ENCODE data around the gene GLYATL3.

The GLYATL3 gene

GRCh38 chr6:49548613-49549304, 49.0 kb downstream of the GLYATL3 start:
- 0 out of 2 replicates have a peak overlapping the region, but pooled peaks have one; percentile 19 for H3K4me3 ChIP-seq (ENCODE audit: low read depth, low read length)
- no peak overlapping the region for H3K9ac ChIP-seq (ENCODE audit: low read depth, low read length)
- H3K36me3 ChIP-seq (ENCODE audit: control insufficient read depth, insufficient read depth, low read length) = peaks cover 6% of the 10 kb centered on the region; the same call in 1 of the 2 replicates
- peak overlapping the region; percentile 94 for H3K27ac ChIP-seq (ENCODE audit: low read depth, low read length)
- H3K9me3 ChIP-seq (ENCODE audit: control insufficient read depth, insufficient read depth, low read length) = no peaks in the 10 kb centered on the region
- peaks cover 31% of the 10 kb centered on the region for H3K4me1 ChIP-seq (ENCODE audit: control insufficient read depth, insufficient read depth, low read length)
- peaks cover 34% of the 10 kb centered on the region for H3K27me3 ChIP-seq (ENCODE audit: control insufficient read depth, insufficient read depth, low read length)

DNA sequence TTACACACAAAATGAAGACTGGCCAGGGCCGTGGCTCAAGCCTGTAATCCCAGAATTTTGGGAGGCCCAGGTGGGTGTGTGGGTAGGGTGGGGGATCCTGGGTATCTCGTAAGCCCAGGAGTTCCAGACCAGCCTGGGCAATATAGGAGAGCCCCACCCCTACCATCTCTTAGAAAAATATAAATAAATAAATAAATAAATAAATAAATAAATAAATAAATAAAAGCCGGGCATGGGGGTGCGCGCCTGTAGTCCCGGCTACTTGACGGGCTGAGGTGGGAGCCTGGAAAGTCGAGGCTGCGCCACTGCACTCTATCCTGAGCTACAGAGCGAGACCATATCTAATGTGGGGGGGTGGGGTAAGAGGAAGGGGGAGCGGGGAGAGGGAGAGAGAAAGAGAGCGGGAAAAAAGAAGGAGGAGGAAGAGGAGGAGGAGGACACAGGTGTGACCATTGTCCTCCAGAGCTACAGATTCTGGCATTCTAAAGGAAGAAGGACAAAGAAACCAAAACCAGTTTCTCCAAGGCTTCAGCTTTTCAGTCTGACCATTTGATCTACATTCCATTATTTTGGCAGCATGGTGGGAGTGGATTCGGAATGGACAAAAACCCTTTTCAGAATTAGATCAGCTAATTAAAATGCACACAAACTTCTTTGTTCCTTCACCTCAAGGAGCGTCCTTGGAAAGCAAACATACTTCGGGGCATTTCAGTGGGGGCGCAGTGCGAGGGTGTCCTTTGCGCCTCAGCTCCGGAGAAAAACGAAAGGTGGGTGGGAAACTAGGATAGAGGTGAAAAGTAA, 50.2 kb downstream of the GLYATL3 start:
- Histone ChIP-seq H3K9ac (ENCODE audit: low read depth, low read length) (peak overlapping the region; percentile 80), H3K27me3 (ENCODE audit: control insufficient read depth, insufficient read depth, low read length) (peaks cover 45% of the 10 kb centered on the region), H3K4me3 (ENCODE audit: low read depth, low read length) (peak overlapping the region; percentile 77)

GRCh38 chr6:49550492-49551077, 50.9 kb downstream of the GLYATL3 start, which contains the start of gene C6orf141:
TSS of gene C6orf141 (plus strand) at chr6:49550668. CDS start at chr6:49550793, 125 bp downstream.
- peaks cover 51% of the 10 kb centered on the region for H3K27me3 ChIP-seq (ENCODE audit: control insufficient read depth, insufficient read depth, low read length)
- no peaks in the 10 kb centered on the region for H3K9me3 ChIP-seq (ENCODE audit: control insufficient read depth, insufficient read depth, low read length)
- peak within 1 kb of the TSS; percentile 77 for H3K4me3 ChIP-seq (ENCODE audit: low read depth, low read length)
- H3K36me3 ChIP-seq (ENCODE audit: control insufficient read depth, insufficient read depth, low read length) = peaks cover 13% of the 10 kb centered on the region; the same call in 1 of the 2 replicates
- H3K27ac ChIP-seq (ENCODE audit: low read depth, low read length) = peak within 1 kb of the TSS; percentile 94
- peak within 1 kb of the TSS; percentile 80 for H3K9ac ChIP-seq (ENCODE audit: low read depth, low read length)
- H3K4me1 ChIP-seq (ENCODE audit: control insufficient read depth, insufficient read depth, low read length) = peaks cover 36% of the 10 kb centered on the region

More for the DNA sequence above, 50.2 kb downstream of the GLYATL3 start:
- Histone ChIP-seq H3K27ac (ENCODE audit: low read depth, low read length) (peak overlapping the region; percentile 94), H3K36me3 (ENCODE audit: control insufficient read depth, insufficient read depth, low read length) (peaks cover 10% of the 10 kb centered on the region; the same call in 1 of the 2 replicates), H3K4me1 (ENCODE audit: control insufficient read depth, insufficient read depth, low read length) (peaks cover 36% of the 10 kb centered on the region), H3K9me3 (ENCODE audit: control insufficient read depth, insufficient read depth, low read length) (no peaks in the 10 kb centered on the region)

DNA sequence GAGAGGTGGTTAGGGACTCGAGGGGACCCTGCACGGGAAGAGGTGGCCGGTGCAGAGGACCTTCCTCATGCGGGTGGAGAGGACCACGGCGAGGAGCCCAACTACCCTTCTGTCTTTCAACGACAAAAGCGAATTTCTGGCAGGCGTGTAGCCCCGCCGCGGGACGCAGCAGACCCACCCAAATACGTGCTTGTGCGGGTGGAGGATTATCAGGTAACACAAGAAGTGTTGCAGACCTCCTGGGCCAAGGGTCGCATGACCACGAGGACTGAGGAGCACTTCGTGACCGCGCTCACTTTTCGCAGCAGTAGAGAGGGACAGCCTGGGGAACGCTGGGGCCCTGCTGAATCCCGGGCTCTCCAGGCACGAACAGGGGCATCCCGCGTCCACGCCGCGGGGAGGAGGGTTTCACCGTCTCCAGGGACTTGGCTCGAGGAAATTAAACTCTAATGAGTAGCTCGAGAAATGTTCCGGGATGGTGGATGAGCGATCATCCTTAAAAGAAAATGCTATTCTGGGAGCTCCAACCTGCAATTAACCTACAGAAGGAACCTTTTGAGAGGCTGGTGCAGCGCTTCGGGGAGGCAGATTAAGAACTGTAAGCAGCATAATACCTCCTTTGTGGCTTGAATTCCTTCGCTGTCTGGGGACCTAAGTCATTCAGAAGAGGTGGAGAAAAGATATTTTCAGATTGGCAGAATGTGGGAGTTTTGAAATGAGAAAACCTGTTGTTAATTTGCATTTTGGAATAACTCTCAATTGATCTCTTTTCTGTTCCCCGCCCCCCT, 51.5 kb downstream of the GLYATL3 start:
- Histone ChIP-seq H3K36me3 (ENCODE audit: control insufficient read depth, insufficient read depth, low read length) (peaks cover 20% of the 10 kb centered on the region; the same call in 1 of the 2 replicates), H3K9ac (ENCODE audit: low read depth, low read length) (peak overlapping the region; percentile 80), H3K27me3 (ENCODE audit: control insufficient read depth, insufficient read depth, low read length) (peaks cover 58% of the 10 kb centered on the region), H3K4me1 (ENCODE audit: control insufficient read depth, insufficient read depth, low read length) (peaks cover 40% of the 10 kb centered on the region), H3K4me3 (ENCODE audit: low read depth, low read length) (peak overlapping the region; percentile 77), H3K9me3 (ENCODE audit: control insufficient read depth, insufficient read depth, low read length) (no peaks in the 10 kb centered on the region), H3K27ac (ENCODE audit: low read depth, low read length) (peak overlapping the region; percentile 94)

DNA sequence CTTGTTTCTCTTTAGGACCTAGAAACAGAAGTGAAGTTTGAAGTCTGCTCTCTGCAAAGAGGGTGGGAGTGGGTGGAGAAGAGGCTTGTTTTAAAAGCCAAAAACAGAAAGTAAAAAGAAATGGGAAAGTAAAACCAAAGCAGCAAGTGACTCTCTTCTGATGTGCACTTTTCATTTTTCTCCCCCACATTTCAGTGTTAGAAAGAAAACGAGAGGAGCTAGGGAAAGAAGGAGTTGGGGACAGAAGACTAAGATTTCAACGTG, 52.1 kb downstream of the GLYATL3 start:
- H3K9ac ChIP-seq (ENCODE audit: low read depth, low read length) = no peak overlapping the region
- H3K27me3 ChIP-seq (ENCODE audit: control insufficient read depth, insufficient read depth, low read length) = peaks cover 63% of the 10 kb centered on the region
- H3K4me3 ChIP-seq (ENCODE audit: low read depth, low read length) = peak overlapping the region; percentile 77
- peak overlapping the region; percentile 94 for H3K27ac ChIP-seq (ENCODE audit: low read depth, low read length)
- H3K9me3 ChIP-seq (ENCODE audit: control insufficient read depth, insufficient read depth, low read length) = no peaks in the 10 kb centered on the region
- H3K4me1 ChIP-seq (ENCODE audit: control insufficient read depth, insufficient read depth, low read length) = peaks cover 40% of the 10 kb centered on the region
- H3K36me3 ChIP-seq (ENCODE audit: control insufficient read depth, insufficient read depth, low read length) = peaks cover 20% of the 10 kb centered on the region; the same call in 1 of the 2 replicates

DNA sequence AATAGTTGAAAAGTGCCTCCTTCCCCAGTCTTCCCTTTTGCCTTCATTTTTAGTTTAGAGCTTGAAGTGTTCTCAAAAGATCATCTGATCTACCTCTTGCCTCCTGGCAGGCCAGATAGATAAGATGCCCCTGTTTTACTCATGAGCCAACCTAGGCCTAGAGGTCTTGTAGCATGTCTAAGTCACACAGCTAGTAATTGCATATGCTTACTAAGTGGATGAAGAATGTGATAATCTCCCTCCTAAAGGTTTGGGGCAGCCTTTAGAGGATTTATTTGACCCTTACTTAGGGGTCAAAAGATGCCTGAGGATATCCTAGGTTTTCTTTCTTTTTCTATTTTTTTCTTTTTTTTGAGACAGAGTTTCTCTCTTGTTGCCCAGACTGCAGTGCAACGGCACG, 52.9 kb downstream of the GLYATL3 start:
- H3K9me3 ChIP-seq (ENCODE audit: control insufficient read depth, insufficient read depth, low read length) = no peaks in the 10 kb centered on the region
- H3K9ac ChIP-seq (ENCODE audit: low read depth, low read length) = no peak overlapping the region; the same call in 1 of the 2 replicates
- H3K27ac ChIP-seq (ENCODE audit: low read depth, low read length) = peak overlapping the region; percentile 94
- H3K4me1 ChIP-seq (ENCODE audit: control insufficient read depth, insufficient read depth, low read length) = peaks cover 40% of the 10 kb centered on the region
- H3K27me3 ChIP-seq (ENCODE audit: control insufficient read depth, insufficient read depth, low read length) = peaks cover 71% of the 10 kb centered on the region
- H3K4me3 ChIP-seq (ENCODE audit: low read depth, low read length) = peak overlapping the region; percentile 77
- peaks cover 20% of the 10 kb centered on the region; the same call in 1 of the 2 replicates for H3K36me3 ChIP-seq (ENCODE audit: control insufficient read depth, insufficient read depth, low read length)

DNA sequence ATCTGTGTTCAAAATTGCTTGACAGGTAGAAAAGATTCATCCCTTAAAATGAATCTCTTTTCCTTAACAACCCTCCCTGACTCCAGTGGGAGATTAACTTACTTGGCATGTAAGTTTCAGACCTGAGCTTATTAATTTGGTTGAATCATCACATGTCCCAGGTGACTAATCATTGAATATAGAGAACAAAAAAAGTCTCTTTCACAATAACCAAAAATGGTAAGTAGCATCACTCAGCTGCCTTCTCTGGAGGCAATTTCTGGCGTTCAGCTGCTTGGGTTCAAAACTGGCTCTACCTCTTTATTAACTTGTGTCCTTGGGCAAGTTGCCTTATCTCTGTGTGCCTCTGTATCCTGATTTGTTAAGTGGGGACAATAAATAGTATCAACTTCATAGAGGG, 53.7 kb downstream of the GLYATL3 start:
- no peak overlapping the region for H3K9ac ChIP-seq (ENCODE audit: low read depth, low read length)
- peak overlapping the region; percentile 77; the same call in 1 of the 2 replicates for H3K4me3 ChIP-seq (ENCODE audit: low read depth, low read length)
- H3K4me1 ChIP-seq (ENCODE audit: control insufficient read depth, insufficient read depth, low read length) = peaks cover 40% of the 10 kb centered on the region
- H3K9me3 ChIP-seq (ENCODE audit: control insufficient read depth, insufficient read depth, low read length) = no peaks in the 10 kb centered on the region
- no peak overlapping the region for H3K27ac ChIP-seq (ENCODE audit: low read depth, low read length)
- peaks cover 79% of the 10 kb centered on the region for H3K27me3 ChIP-seq (ENCODE audit: control insufficient read depth, insufficient read depth, low read length)
- H3K36me3 ChIP-seq (ENCODE audit: control insufficient read depth, insufficient read depth, low read length) = peaks cover 20% of the 10 kb centered on the region; the same call in 1 of the 2 replicates

GRCh38 chr6:49555951-49556350, 56.2 kb downstream of the GLYATL3 start:
- peaks cover 24% of the 10 kb centered on the region; the same call in 1 of the 2 replicates for H3K36me3 ChIP-seq (ENCODE audit: control insufficient read depth, insufficient read depth, low read length)
- peaks cover 96% of the 10 kb centered on the region for H3K27me3 ChIP-seq (ENCODE audit: control insufficient read depth, insufficient read depth, low read length)
- H3K9ac ChIP-seq (ENCODE audit: low read depth, low read length) = no peak overlapping the region
- peaks cover 25% of the 10 kb centered on the region for H3K4me1 ChIP-seq (ENCODE audit: control insufficient read depth, insufficient read depth, low read length)
- H3K27ac ChIP-seq (ENCODE audit: low read depth, low read length) = no peak overlapping the region
- H3K4me3 ChIP-seq (ENCODE audit: low read depth, low read length) = no peak overlapping the region
- no peaks in the 10 kb centered on the region for H3K9me3 ChIP-seq (ENCODE audit: control insufficient read depth, insufficient read depth, low read length)

GRCh38 chr6:49556429-49556837, 56.7 kb downstream of the GLYATL3 start:
- H3K9me3 ChIP-seq (ENCODE audit: control insufficient read depth, insufficient read depth, low read length) = no peaks in the 10 kb centered on the region
- H3K9ac ChIP-seq (ENCODE audit: low read depth, low read length) = no peak overlapping the region
- H3K27me3 ChIP-seq (ENCODE audit: control insufficient read depth, insufficient read depth, low read length) = peaks cover 96% of the 10 kb centered on the region
- H3K27ac ChIP-seq (ENCODE audit: low read depth, low read length) = peak overlapping the region; percentile 55
- H3K4me3 ChIP-seq (ENCODE audit: low read depth, low read length) = no peak overlapping the region
- peaks cover 24% of the 10 kb centered on the region; the same call in 1 of the 2 replicates for H3K36me3 ChIP-seq (ENCODE audit: control insufficient read depth, insufficient read depth, low read length)
- H3K4me1 ChIP-seq (ENCODE audit: control insufficient read depth, insufficient read depth, low read length) = peaks cover 21% of the 10 kb centered on the region

GRCh38 chr6:49557177-49557576, 57.5 kb downstream of the GLYATL3 start:
- no peaks in the 10 kb centered on the region for H3K9me3 ChIP-seq (ENCODE audit: control insufficient read depth, insufficient read depth, low read length)
- H3K4me3 ChIP-seq (ENCODE audit: low read depth, low read length) = no peak overlapping the region
- peaks cover 98% of the 10 kb centered on the region for H3K27me3 ChIP-seq (ENCODE audit: control insufficient read depth, insufficient read depth, low read length)
- H3K27ac ChIP-seq (ENCODE audit: low read depth, low read length) = no peak overlapping the region
- H3K36me3 ChIP-seq (ENCODE audit: control insufficient read depth, insufficient read depth, low read length) = peaks cover 24% of the 10 kb centered on the region; the same call in 1 of the 2 replicates
- peaks cover 17% of the 10 kb centered on the region for H3K4me1 ChIP-seq (ENCODE audit: control insufficient read depth, insufficient read depth, low read length)
- no peak overlapping the region for H3K9ac ChIP-seq (ENCODE audit: low read depth, low read length)
